HG03175 (cell line): Measurements from ENCODE around the gene TSPAN17.
"Not testable (repeated sequence)": the region's sequence is repeated elsewhere in the genome, so short reads cannot be mapped to it uniquely, and the experiment has no call there.

Experiments
- ATAC-seq: cut with Tn5 transposase; IDR thresholded peaks from one replicate; pipeline ENCODE4 v1.9.1; 2021; ENCODE audit warnings: mild to moderate bottlenecking, moderate library complexity; ENCODE audit not compliant: unreplicated experiment

TSPAN17 gene

GRCh38 chr5:176677209-176677939, 30.1 kb downstream of the TSPAN17 start:
- no peak for ATAC-seq

GRCh38 chr5:176678584-176678983, 31.3 kb downstream of the TSPAN17 start:
- ATAC-seq = no peak

GRCh38 chr5:176679365-176680225, 32.3 kb downstream of the TSPAN17 start:
- ATAC-seq = no peak

DNA sequence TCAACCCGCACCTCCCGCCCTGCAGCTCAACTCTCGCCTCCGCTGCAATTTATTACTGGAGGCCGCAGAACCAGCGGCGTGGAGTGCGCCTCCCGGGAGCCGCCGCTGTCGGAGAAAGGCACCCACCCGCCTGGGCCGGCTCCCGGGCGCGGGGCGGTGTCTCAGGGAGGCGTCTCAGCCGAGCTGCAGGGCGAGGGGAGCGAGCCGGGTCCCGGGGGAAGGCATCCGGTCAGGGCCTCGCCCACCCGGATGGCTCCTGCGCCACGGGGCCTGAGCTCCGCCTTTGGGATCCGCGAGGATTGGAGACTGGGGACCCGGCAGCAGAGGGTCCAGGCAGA, 32.9 kb downstream of the TSPAN17 start:
- no peak for ATAC-seq

- no peak for ATAC-seq
Observed at GRCh38 chr5:176682016-176682531, 34.8 kb downstream of the TSPAN17 start.

- no peak for ATAC-seq
Observed at GRCh38 chr5:176685010-176685409, 37.7 kb downstream of the TSPAN17 start.

GRCh38 chr5:176687247-176687646, 40.0 kb downstream of the TSPAN17 start:
- ATAC-seq = no peak

DNA sequence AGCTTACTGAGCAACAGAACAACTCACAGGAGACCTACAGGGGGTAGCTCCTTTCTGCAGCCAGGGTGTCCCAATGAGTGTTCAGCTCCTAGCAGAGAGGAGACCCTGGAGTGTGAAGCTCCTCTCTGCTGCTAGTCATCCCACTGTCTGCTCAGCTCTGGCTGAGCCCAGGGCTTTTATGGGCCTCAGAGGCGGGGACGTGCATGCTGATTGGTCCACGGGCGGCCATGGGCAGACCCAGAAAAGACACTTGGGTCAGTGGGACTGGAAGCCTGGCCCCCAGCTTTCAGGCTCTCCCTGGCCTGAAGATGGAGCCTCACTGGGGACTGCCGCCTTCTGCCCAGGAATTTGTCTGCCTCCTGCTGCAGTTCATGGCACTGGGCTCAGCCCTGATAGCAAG, 40.6 kb downstream of the TSPAN17 start:
- ATAC-seq = no peak

DNA sequence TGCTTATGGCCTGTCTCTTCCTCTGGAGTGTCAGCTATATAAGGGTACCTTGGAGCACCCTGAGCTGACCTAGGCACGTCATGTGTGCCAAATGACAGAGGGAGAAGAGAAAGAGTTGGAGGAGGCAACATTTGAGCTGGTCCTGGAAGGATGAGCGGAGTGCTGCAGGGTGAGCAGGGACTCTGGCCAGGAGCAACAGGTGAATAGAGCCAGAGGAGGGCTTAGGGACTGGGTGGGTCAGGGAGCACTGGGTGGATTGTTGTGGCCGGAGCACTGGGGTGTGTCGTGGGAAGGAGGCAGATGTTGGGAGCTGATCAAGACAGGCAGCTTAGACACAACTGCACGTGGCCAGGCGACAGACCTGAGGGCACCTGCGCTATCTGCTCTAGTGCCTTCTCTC, 43.6 kb downstream of the TSPAN17 start:
- ATAC-seq = no peak

DNA sequence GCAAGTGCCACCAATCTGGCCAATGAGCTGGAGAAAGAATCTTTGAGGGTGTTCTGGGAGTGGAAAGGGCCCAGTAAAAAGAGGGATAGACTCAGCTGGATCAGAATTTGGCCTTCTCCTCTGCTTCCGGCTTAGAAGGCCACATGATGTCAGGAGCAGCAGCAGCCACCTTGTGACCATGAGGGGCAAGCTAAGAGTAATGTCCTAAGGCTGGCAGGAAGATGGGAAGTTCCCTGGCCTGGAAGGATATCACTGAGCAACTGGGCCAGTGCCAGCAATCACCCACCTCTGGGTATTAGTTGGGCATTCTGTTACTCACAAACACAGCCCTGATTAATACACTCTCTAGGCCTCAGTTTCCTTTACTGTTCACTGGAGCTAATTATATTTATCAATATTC, 44.2 kb downstream of the TSPAN17 start:
- no peak for ATAC-seq

- no peak for ATAC-seq
Observed at GRCh38 chr5:176692326-176692725, 45.0 kb downstream of the TSPAN17 start.

DNA sequence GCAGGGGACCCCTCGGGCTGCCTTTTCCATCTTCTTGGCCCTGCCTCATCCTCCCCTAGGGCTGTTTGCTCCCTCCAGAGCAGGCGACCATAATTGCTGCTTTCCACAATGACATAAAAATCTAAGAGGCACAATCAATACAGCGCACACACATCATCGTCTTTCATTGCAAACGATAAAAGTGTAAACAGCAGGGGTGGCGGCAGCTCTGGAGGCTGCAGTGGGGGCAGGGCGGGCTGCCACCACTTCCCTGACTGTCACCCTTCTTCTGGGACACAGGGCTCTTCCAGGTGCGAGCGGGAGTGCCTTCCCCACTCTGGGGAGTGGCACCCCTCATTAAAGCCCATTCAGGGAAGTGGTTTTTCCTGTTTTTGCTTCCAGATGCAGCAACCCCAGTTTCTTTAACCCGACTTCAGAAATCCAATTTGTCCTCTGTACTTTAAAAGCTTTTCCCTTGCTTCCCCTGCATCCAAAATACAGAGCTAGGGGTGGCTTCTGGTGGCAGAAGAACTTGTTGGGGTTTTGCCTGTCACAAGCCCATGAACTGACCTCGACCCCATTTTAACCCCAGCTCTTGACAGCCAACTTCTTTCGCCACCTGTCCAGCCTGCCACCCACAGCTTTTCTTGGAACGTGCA, 45.7 kb downstream of the TSPAN17 start:
- no peak for ATAC-seq

DNA sequence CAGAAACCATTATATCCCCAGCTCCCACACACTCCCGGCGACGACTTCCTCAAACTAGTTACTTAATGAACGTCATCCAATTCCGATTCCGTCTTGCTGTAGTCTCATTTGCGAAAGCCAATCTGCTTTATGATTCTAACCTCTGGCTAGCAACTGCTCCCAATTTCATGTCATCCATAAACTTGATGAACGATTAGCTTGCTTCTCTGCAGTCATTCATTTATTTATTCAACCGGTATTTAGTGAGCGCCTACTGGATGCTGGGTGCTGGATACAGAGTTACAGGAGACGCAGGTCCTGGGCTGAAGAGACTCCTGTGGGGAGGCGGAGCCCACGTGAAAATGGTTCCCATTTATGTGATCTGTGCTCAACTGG, 46.2 kb downstream of the TSPAN17 start:
- ATAC-seq = no peak

DNA sequence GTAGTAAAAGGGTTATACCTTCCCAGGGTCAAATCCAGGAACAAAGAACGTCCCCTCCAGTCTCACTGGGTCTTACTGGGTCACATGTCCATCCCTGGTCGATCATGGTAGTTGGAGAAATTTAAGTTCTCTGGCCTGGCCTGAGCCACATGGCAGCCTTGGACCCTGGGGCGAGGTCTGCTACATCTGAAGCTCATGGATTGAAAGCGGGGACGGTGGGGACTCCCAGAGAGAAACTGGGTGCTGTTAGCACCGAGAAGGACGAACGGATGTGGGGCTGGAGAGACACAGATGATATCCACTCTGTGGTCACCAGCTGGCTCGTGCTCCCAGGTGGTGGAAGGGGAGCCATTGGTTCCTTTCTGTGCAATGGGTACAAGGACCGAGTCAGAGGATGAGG, 46.9 kb downstream of the TSPAN17 start:
- no peak for ATAC-seq

DNA sequence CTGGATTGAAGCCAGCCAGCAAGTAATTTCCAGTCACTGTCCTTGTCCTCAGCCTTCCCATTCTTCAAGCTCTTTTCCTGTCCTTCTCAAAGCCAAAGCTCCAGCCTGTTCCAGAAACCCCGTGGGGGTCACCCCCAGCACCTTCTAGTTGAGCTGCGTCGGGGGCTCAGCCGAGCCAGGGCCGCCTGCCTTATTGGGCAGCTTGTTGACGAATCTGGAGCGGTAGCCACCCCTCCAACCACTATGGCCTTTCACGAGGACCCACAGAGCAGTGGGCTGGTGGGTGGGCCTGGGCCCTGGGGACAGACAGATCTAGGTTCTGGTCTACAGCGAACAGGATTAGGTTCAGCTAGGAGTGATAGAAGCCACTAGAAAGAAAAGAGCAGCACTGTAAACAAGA, 47.3 kb downstream of the TSPAN17 start:
- ATAC-seq = no peak

DNA sequence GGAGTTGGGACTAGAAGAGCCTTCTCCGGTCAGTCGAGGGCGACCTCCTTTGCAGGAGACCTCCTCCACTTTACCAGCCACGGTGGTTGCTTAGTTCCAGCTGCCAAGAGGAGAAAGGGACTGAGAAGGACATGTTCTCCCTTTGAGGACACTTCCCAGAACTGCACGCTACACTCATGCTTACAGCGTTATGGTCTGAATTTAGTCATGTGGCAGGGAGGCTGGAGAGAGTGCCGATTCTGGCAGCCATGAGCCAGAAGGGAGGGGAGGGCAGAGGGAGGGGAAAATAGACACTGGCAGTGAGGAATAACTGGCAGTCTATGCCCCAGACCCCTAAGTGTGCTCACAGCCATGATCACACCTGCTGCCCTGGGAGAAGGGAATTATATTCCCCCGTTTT, 47.8 kb downstream of the TSPAN17 start:
- ATAC-seq = no peak

DNA sequence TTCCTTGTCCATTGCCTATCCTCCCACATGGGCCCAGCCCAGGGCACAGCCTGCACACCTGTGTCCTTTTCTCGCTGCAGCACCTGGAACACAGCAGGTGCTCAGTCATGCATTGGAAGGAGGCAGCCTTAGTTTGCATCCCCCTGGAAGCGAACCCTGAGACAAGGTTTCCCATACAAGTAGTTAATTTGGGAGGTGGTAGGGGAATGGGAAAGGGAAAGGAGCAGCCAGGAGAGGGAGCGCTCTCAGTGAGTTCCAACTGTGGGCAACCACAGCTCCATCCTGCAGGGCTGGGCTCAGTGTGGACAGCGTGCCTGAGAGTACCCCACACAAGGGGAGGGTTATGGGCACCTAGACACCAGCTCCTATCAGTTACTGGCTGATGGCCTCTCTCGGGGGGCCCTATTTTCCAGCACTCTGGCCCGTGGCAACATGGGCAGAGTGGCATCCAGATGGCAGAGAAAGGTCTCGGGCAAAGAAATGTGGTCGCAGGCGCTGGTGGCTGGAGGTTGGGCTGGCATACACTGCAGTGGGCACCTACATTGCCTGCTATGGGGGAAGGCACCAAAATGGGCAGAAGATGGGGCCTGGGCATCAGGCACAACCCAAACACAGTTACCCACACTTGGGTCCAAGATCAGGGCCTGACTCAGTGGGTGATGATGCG, 50.1 kb downstream of the TSPAN17 start:
- no peak for ATAC-seq

DNA sequence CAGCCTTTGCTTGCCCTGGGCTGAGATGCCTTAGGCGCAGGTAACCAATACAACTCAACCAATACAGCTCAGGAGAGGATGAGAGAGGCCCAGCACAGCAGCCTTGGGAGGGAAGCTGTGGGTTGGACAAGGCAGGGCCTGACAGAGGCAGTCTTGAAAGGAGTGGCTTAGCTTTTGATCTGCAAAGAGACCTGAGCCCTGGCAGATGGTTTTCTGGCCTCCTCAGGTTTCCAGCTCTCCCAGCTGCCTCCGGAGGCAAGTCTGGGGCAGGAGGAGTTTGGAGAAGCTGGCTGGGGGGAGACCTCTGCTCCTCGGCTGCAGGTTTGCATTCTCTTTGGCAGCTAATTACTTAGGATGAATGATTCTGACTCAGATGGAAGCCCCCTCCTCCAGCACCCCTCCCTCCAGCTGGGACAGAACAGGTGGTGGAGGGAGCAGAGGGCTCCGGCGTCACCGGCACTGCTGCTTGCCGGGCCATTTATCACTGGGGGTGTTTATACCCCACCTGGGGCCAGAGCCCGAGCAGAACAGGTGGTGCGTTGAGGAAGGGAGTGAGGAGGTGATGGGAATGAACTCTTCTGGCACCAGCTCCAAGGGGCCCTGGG, 50.8 kb downstream of the TSPAN17 start:
- ATAC-seq = no peak

DNA sequence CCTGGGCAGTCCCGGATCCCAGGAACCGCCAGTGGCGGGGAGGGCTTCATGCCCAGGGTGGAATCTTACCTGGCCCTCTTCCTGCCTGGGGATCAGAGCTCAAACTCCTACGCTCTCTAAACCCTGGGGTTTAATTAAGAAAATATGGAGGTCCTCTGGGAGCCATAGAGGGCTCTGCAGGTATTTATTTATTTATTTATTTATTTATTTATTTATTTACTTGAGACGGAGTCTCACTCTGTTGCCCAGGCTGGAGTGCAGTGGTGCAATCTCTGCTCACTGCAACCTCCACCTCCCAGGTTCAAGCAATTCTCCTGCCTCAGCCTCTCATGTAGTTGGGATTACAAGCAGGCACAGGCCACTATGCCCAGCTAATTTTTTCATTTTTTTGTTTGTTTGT, 52.2 kb downstream of the TSPAN17 start:
- not testable (repeated sequence) for ATAC-seq

DNA sequence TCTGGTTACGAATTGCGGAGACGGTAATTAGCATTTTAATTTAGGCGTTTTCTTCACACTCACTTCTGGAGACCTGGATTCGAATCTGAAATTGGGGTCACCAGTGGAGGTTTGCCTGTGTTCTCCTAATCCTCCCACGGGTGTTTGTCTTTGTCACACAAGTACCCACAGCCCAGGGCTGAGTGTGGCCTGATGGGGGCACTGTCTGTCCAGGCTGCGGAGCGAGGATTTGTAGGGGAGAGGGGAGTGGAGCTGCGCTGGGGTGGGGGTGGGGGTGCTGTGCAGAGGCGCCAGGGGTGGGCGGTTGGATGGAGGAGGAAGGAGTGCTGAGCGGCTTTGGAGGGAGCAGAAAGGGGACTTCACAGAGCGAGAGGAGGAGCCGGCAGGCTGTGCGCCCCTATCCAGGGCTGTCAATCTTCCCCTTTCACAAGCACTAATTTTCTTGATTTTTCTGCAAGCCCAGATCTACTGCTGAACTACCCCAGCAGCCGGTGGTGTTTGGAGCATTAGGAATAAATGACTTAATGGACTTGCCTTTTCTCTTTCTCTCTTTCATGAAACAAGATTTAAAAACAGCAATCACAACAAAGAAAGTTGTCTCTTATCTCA, 53.1 kb downstream of the TSPAN17 start:
- no peak for ATAC-seq
